GM18909 (cell line): Measurements from ENCODE around the gene TMEM187.
A peak's percentile ranks its signal among the peaks of the same experiment; 100 is the strongest.

ENCODE experiments used
- ATAC-seq: cut with Tn5 transposase; IDR thresholded peaks from one replicate; pipeline ENCODE4 v1.9.1; 2021; ENCODE audit warnings: mild to moderate bottlenecking; ENCODE audit not compliant: unreplicated experiment, poor library complexity

The TMEM187 gene, protein sequence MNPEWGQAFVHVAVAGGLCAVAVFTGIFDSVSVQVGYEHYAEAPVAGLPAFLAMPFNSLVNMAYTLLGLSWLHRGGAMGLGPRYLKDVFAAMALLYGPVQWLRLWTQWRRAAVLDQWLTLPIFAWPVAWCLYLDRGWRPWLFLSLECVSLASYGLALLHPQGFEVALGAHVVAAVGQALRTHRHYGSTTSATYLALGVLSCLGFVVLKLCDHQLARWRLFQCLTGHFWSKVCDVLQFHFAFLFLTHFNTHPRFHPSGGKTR

DNA sequence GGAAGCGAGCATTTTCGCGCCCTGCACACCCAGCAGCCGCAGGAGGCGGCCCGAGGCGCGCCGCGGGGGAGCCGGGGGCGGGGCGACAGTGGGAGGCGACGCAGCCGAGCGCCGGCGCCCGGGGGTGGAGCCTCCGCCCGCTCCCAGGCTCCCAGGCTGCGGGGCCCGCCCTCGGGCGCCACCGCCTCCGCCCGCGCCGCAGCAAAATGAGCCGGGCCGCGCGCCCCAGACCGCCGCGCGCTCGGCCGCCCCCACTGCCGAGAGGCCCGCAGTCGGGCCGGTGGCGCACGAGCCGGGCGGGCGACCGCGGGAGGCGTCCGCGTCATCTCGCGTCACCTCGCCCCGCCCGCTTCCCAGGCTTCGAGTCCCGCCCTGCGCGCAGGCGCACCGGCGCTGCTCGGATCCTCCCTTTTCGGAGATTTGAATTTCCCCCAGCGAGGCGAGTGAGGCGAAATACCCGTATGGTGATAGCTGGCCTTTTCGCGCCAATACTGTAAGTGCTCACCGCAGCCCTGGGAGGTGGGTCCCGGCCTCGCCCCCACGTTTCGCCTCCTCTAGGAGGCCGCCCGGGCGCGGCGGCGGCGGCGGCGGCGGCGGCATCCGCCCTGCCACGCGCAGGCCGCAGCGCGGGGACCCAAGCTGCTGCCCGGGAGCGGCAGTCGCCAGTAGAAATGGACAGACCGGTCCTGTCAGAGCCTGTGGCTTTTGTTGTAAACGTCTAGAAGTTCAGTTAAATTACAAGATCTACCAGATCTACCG lies at the start of gene TMEM187:
TSS of gene TMEM187 (plus strand) at position 387 of the 759 bp plus-strand sequence. CDS start 9,309 bp downstream, outside the sequence.
- ATAC-seq = peak; percentile 63

DNA sequence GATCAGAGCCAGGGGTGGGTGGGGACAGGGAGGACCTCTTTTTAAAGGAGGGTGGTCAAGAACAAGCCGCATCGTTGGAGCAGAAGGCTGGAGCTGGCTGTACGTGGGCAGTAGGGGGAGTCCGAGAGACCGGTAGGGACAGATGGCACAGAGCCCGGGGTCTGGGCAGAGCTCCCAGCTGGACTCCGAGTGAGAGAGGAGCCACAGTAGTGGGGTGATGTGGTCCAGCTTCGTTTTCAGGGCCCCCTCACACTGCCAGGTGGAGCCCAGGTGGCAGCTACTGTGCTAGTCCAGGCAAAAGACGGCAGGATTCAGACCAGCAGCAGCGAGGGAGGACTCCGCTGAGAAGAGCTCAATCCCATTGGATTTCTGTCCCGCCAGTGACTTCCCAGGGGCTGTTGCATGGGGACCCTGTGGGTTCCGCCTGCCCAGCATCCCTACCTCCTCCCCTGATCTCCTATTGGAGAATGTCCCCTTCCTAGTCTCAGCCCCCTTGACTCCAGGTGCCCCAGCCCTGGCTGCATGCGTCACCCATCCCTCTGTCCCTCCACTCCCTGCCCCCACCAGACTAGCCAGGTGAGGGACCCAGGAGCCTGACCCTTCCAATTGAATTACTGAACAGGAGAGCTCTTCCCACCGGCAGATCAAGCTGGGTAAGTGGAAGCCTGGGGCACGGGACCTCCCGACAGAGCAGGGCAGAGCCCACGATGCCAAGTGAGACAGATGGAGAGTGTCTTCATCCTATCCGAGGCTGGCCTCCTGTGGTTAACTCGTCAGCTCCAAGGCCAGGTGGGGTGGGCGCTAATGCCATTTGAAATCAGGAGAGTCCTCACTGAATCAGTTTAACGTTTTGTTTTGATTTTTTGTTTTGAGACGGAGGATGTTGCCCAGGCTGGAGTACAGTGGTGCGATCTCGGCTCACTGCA lies 49.4 kb upstream of the TMEM187 start:
- ATAC-seq = no peak

DNA sequence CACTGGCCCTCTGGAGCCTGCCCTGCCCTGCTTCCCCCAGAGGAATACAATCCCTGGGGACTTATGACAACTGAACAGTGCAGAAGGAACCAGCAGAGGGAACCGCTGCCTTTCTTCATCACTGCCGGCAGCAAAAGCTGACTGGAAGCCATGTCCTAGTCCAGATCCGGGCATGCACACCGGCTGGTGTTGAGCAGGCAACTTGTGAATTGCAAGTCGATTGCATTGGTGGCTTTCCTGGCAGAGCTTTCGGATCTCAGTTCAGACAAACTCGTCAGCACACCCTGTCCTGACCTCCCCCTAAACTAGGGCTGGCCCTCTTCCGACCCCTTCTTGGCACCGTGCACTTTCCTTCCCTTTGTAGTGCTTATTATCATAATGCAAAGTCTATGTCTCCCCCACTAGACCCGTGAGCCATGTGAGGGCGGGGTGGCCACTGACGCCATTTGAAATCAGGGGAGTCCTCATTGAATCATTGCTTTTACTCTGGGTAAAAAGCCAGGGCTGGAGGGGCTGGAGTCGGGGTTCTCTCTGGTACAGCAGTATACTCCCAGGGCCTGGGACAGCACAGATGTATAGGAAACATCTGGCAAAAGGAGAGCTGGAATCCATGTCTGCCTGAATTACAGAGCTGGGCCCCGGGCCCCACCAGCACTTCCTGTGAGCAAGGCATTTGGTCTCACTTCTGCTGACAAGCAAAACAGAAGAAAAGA lies 48.2 kb upstream of the TMEM187 start:
- ATAC-seq = no peak

DNA sequence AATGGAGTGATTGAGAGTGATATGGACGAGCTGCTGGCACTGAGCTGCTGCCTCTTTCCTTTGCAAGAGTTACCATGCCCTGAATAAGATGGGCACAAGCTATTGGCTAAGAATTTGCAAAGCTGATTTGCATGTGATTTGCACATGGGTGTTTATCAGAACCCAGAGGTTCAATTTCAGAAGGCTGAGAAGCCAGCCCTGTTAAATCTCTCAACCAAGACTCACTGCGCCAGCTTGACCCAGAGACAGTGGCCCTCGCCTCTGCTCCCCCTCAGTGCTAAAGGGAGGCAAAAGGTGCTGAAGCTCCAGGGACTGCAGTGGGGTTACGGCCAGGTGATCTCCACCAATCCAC lies 47.2 kb upstream of the TMEM187 start:
- no peak for ATAC-seq

DNA sequence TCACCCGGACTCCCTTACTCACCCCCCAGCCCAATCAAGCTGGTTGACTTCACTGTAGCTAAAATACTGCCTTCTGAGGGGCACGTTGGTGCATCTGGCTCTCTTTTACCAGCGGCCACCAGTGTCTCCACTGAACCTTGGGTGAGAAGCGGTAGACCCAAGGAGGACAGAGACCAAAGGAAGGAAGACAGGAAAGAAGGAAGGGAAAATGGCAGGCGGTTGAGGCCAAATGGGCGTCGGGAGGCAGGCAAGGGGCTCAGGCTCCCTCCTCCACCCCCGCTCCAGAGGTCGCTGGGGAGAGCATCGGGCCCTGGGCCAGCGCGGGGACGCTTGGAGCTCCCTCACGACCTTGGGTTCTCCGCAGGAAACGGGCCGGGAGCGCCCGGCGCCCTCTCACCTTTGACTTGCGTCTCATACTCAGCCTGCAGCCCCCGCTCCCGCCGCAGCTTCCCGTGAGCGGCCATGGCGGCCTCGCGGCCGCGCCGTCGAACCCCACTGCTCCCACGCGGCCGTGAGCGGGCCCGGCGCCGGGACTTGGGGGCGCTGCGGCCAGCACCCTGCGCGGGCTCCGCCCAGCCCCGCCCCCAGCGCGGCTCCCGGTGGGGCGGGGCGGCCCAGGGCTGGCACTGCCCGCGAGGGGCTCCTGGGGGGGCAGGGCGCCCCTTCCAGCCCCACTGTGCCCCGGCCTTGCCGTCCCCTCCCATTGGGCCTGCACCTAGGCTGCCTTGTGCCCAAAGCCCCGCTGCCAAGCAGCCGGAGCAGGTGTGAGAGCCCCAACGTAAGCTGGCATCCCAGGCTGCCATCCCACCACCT lies 46.6 kb upstream of the TMEM187 start, which contains the start of gene ARHGAP4:
TSS of gene ARHGAP4 (minus strand) at position 526 of the 813 bp plus-strand sequence. CDS start at position 464, 62 bp downstream.
- peak; percentile 2 for ATAC-seq

DNA sequence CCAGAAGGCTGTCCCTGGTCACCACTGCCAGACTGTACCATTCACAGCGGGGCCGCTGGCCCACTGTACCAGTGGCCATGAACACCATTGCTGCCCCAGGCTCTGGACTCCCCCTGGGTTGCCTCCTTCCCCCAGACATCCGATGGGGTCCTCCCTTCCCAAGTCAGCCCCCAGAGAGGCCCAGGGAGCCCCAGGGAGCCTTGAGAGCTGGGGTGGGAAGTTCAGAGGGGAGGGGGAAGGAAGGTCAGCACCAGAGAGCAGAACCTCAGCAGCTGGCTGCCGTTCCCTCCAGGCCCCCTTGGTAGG lies 46.0 kb upstream of the TMEM187 start:
- peak; percentile 4 for ATAC-seq

DNA sequence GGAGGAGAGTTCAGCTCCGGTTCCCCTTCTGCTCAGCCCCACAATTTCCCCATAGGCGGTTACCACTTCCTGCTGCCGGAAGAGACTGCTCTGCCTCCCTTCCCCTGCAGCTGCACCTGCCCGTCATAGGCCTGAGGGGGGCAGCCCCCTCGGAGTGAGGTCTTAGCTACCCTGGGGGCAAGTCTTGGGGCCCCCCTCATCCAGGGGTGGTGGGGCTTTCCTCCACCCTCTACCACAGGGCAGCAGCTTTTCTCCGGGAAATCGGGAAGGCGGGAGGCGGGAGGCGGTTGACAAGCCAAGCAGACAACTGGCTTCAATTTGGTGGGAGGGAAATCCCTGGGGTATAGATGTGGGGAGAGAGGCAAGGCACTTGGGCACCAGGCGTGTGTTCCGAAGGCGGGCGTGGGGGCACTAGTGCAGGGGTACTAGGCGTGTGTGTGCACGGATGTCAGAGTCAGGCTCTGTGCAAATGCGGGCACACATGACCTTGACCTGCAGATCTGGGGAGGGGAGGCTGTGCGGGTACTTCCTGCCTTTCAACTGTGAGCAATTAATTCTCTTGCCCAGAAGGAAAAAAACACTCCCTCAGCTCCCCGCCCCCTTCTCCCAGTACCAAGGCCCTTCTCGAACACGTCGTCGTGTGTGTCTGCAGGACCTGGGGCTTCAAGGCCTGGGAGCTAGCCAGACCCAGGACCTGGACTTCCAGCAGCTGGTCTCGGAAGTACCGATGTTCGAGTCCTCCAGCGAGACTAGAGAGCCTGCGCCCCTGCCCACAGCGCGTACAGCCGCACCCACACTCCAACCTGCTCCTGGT lies 45.5 kb upstream of the TMEM187 start:
- ATAC-seq = peak; percentile 66

DNA sequence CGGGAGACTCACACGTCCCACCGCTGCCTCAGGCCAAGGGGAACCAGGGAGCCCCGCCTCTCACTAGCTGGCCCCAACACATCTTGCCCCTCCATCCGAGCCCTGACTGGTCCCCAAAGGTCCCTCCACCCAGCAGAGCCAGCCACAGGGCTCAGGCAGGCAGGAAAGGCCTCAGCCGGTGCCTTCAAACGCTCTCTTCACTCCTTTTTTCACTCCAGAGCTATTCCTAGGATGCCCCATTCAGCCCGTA lies 45.0 kb upstream of the TMEM187 start:
- ATAC-seq = no peak

DNA sequence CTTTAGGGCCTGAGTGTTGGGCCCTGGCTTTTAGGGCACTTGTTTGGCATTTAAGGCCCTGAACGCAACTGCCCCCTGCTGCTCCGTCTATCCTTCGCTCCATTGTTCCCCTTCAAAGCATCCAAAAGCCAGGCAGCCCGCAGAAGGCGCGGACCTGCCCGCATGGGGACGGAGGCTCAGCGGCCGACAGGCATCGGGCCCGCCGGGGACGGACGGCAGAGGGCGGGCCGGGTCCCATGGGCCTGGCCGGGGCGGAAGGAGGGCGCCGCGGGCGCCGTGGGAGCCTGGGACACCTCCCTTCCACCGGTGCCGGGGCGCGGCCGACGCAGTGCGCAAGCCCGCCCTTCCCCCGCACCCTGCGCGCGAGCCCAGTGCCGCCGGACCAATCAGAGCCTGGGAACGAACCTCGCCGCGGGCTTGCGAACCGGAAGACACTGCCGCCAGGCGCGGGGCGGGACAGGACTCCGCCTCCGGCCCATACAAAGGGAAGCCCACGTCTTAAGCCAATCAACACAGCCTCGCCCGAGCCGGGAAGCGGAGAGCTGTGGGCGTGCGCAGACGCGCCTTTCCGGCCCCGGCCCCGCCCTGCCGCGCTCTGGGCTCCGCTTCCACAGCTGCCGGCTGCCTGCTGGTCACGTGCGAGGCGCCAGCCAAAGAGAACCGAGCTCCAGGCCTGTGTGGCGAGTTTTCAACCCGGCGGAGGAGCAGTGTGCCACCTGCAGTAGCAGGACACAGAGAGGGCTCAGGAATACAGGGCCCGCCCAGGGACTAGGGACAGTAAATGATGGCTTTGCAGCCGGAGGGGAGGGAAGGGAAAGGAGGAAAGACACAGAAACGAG lies 44.4 kb upstream of the TMEM187 start:
- ATAC-seq = peak; percentile 64

DNA sequence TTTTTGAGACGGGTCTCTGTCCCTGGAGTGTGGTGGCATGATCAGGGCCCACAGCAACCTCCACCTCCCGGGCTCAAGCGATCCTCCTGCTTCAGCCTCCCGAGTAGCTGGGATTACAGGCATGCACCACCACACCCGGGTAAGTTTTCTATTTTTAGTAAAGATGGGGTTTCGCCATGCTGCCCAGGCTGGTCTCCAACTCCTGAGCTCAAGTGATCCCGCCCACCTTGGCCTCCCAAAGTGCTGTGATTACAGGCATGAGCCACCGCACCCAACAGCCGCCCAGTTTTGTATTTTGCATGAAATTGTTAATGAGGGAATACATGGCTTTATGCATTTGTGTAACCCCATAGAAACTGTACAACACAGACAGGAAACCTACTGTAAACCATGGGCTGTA lies 43.7 kb upstream of the TMEM187 start:
- ATAC-seq = no peak

DNA sequence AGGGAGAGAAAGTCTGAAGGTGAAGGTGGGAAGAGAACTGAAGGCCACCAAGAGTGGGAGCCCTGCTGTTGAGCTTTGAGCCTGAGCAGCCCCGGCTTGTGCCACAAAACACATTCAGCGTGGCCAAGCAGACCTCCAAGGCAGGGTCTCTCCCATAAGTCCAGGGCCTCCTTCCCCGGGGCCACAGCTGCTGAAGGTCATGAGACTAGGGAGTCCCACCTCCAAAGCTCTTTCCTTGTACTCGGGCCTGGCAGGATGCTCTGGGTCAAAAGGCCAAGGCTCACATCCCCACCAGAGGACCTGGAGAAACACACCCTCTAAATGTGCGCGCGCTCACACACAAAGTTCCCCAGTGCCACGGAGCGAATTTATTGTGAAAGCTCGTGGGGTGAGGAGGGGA lies 43.0 kb upstream of the TMEM187 start:
- ATAC-seq = no peak

DNA sequence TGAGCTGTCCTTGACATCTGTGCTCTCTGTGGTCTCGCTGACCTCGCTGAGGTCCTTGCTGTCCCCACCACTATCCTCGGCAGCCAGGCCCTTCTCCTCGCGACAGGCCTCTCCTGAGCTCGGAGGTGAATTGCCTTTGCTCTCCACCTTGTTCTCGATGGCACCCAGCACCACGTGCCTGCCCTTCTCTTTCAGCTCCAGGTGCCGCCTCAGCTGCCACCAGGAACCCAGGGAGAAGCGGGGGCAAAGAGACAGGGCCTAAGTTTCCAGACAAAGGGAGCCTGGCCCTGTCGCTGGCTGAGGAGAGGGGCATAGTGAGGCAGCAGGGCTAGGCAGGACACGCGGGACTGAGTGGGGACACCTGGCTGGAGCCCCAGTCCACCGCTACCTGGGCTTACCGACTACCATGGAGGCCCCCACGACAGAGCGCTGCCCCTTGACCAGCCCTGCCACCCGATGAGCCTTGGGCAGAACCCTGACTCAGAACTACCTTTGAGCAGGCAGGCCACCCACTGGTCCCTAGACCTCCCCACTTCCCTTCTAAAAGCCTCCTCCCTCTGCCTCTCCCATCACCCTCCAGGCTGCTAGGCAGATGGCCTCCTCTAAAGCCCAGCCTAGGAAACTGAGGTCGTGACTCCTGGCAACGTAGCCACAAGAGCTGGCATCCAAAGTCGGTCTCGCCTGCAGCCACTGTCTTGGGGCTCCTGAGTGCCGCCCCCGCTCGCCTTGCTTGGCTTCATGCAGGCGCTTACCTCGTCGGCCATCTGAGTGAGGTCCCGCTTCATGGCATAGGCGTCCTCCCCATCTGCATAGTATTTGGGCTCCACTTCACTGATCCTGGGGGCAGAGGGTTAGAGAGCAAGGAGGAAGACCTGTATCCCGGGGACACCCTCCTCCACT lies 42.3 kb upstream of the TMEM187 start:
- no peak for ATAC-seq

DNA sequence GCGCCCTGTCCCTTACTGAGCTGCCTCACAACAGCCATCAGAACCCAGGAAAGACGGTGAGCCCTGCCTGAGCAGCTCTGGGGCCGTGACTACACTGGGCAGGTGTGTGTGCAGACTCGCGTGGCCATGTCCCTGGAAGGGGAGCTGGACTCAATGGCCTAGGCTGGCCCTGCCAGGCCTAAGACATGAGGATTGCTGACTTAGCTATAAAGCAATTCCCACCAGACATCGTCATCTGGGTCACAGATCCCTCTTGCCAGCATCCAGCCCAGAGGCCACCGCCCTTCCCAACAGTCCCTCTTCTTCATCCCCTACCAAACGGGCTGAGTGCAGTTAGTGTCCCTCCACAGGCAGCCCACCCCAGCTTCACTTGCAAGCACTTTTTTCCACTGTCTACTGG lies 41.4 kb upstream of the TMEM187 start:
- ATAC-seq = no peak

DNA sequence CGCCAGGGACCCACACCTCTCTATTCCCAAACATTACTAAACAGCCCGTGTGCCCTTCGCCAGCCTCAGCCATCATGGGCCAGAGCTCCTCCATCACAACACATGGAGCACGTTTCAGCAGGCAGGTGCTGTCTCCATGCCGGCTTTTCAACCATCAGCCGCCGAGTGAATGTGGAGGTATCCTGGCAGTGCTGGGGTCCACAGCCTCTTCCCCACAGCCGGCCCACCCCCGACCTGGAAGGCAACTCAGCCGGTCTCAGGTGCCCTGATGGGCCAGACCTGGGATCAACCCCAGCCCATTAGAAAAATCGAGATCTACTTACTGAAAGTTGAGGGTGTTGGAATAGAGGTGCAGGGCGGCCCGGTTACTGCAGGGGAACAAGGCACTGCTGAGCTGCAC lies 40.8 kb upstream of the TMEM187 start:
- no peak for ATAC-seq

DNA sequence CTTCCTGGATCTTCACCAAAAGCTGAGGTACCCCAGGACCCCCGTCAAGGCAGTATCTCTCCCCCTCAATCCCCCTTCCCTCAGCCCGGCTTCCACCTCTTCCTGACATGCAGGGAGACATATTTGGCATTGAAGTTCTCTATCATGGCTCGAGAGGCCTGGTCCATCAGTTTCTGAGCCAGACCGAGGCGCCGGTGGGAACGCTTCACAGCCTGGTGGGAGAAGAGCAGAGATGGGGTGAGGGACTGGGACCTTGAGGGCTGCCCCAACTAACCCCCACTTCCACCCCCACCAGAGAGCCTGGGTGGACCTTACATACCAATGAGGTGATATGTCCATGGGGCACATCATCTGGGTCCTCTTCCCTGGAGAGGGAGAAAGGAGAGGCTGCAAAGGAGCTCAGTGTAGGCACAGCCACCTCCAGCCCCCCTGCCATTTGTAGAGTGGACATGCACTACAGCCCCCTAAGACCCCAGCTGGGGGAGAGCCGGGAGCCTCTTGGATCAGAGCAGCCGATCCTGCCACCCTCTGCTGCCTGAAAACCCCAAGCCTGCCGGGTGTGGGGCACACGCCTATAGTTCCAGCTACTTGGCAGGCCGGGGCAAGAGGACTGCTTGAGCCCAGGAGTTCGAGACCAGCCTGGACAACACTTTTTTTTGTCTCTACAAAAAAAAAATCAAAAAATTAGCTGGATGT lies 40.2 kb upstream of the TMEM187 start:
- no peak for ATAC-seq

DNA sequence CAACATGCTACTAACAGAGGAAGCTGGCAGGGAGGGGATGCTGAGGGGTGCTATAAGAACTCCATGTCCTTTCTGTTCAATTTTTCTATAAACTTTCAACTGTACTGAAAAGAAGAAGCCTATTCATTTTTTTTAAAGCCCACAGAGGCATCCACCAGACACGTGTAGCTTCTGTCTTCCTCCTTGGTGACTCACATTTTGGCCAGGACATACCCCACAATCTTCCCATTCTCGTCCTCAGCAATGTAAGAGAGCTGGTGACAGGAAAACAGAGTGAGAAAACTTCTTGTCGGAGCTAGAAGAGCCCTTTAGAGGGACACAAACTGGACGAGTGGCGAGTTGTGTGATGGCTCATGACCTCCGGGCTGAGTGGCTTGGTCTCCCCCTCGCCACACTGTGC lies 38.8 kb upstream of the TMEM187 start:
- ATAC-seq = no peak
